Measurements from ENCODE around the gene PPP1R15B.

PPP1R15B gene

GRCh38 chr1:204417074-204417997 is 5.7 kb upstream of the PPP1R15B start:
- Histone ChIP-seq H3K27ac (ENCODE audit: low read length) (peak overlapping the region; percentile 85), H3K36me3 (ENCODE audit: control insufficient read depth in 1 of 2, insufficient read depth in 2 of 2, low read length in 2 of 2) (peaks cover 3 to 5% of the 10 kb centered on the region in 2 donors), H3K4me3 (ENCODE audit: low read depth in 1 of 2, low read length in 2 of 2) (peak overlapping the region in 1 of 2 donors; percentile 47), H3K27me3 (ENCODE audit: low read depth, low read length) (no peaks in the 10 kb centered on the region), H3K9me3 (ENCODE audit: control insufficient read depth in 1 of 2, low read length in 2 of 2) (no peaks in the 10 kb centered on the region), H3K4me1 (ENCODE audit: control insufficient read depth in 1 of 2, insufficient read depth in 2 of 2, low read length in 2 of 2) (peaks cover 5 to 12% of the 10 kb centered on the region in 2 donors)

- peak overlapping the region; percentile 85 for H3K27ac ChIP-seq (ENCODE audit: low read length)
- H3K9me3 ChIP-seq (ENCODE audit: control insufficient read depth in 1 of 2, low read length in 2 of 2): no peaks in the 10 kb centered on the region
- no peaks in the 10 kb centered on the region for H3K27me3 ChIP-seq (ENCODE audit: low read depth, low read length)
- peaks cover 5 to 12% of the 10 kb centered on the region in 2 donors for H3K4me1 ChIP-seq (ENCODE audit: control insufficient read depth in 1 of 2, insufficient read depth in 2 of 2, low read length in 2 of 2)
- H3K36me3 ChIP-seq (ENCODE audit: control insufficient read depth in 1 of 2, insufficient read depth in 2 of 2, low read length in 2 of 2): peaks cover 3 to 5% of the 10 kb centered on the region in 2 donors
- H3K4me3 ChIP-seq (ENCODE audit: low read depth in 1 of 2, low read length in 2 of 2): no peak overlapping the region
Measured at GRCh38 chr1:204416589-204417073, 5.0 kb upstream of the PPP1R15B start.

GRCh38 chr1:204415351-204415750 is 3.7 kb upstream of the PPP1R15B start:
- Histone ChIP-seq H3K27ac (ENCODE audit: low read length) (no peak overlapping the region), H3K27me3 (ENCODE audit: low read depth, low read length) (no peaks in the 10 kb centered on the region), H3K4me1 (ENCODE audit: control insufficient read depth in 1 of 2, insufficient read depth in 2 of 2, low read length in 2 of 2) (peaks cover 5 to 12% of the 10 kb centered on the region in 2 donors)

GRCh38 chr1:204414016-204414415 is 2.4 kb upstream of the PPP1R15B start:
- Histone ChIP-seq H3K27me3 (ENCODE audit: low read depth, low read length) (no peaks in the 10 kb centered on the region), H3K36me3 (ENCODE audit: control insufficient read depth in 1 of 2, insufficient read depth in 2 of 2, low read length in 2 of 2) (peaks cover 0 to 12% of the 10 kb centered on the region in 2 donors), H3K4me3 (ENCODE audit: low read depth in 1 of 2, low read length in 2 of 2) (no peak overlapping the region), H3K4me1 (ENCODE audit: control insufficient read depth in 1 of 2, insufficient read depth in 2 of 2, low read length in 2 of 2) (peaks cover 5 to 7% of the 10 kb centered on the region in 2 donors), H3K27ac (ENCODE audit: low read length) (no peak overlapping the region), H3K9me3 (ENCODE audit: control insufficient read depth in 1 of 2, low read length in 2 of 2) (no peaks in the 10 kb centered on the region)

More at GRCh38 chr1:204415351-204415750, 3.7 kb upstream of the PPP1R15B start:
- Histone ChIP-seq H3K9me3 (ENCODE audit: control insufficient read depth in 1 of 2, low read length in 2 of 2) (no peaks in the 10 kb centered on the region), H3K36me3 (ENCODE audit: control insufficient read depth in 1 of 2, insufficient read depth in 2 of 2, low read length in 2 of 2) (peaks cover 0 to 12% of the 10 kb centered on the region in 2 donors), H3K4me3 (ENCODE audit: low read depth in 1 of 2, low read length in 2 of 2) (no peak overlapping the region)

GRCh38 chr1:204413170-204413535 is 1.5 kb upstream of the PPP1R15B start:
- peaks cover 0 to 12% of the 10 kb centered on the region in 2 donors for H3K36me3 ChIP-seq (ENCODE audit: control insufficient read depth in 1 of 2, insufficient read depth in 2 of 2, low read length in 2 of 2)
- H3K4me3 ChIP-seq (ENCODE audit: low read depth in 1 of 2, low read length in 2 of 2): no peak overlapping the region
- H3K9me3 ChIP-seq (ENCODE audit: control insufficient read depth in 1 of 2, low read length in 2 of 2): no peaks in the 10 kb centered on the region
- H3K4me1 ChIP-seq (ENCODE audit: control insufficient read depth in 1 of 2, insufficient read depth in 2 of 2, low read length in 2 of 2): peaks cover 5 to 7% of the 10 kb centered on the region in 2 donors
- no peaks in the 10 kb centered on the region for H3K27me3 ChIP-seq (ENCODE audit: low read depth, low read length)
- peak overlapping the region; percentile 12 for H3K27ac ChIP-seq (ENCODE audit: low read length)

- no peaks in the 10 kb centered on the region for H3K27me3 ChIP-seq (ENCODE audit: low read depth, low read length)
- peaks cover 0 to 11% of the 10 kb centered on the region in 2 donors for H3K4me1 ChIP-seq (ENCODE audit: control insufficient read depth in 1 of 2, insufficient read depth in 2 of 2, low read length in 2 of 2)
Measured at GRCh38 chr1:204410688-204411450, 748 bp downstream of the PPP1R15B start.

GRCh38 chr1:204409836-204410687 is 1.6 kb downstream of the PPP1R15B start:
- Histone ChIP-seq H3K9me3 (ENCODE audit: control insufficient read depth in 1 of 2, low read length in 2 of 2) (no peaks in the 10 kb centered on the region), H3K27me3 (ENCODE audit: low read depth, low read length) (no peaks in the 10 kb centered on the region), H3K36me3 (ENCODE audit: control insufficient read depth in 1 of 2, insufficient read depth in 2 of 2, low read length in 2 of 2) (peaks cover 6 to 13% of the 10 kb centered on the region in 2 donors), H3K4me3 (ENCODE audit: low read depth in 1 of 2, low read length in 2 of 2) (peak overlapping the region; percentile 79 to 94), H3K4me1 (ENCODE audit: control insufficient read depth in 1 of 2, insufficient read depth in 2 of 2, low read length in 2 of 2) (peaks cover 0 to 19% of the 10 kb centered on the region in 2 donors), H3K27ac (ENCODE audit: low read length) (peak overlapping the region; percentile 99)

More at GRCh38 chr1:204410688-204411450, 748 bp downstream of the PPP1R15B start:
- Histone ChIP-seq H3K4me3 (ENCODE audit: low read depth in 1 of 2, low read length in 2 of 2) (peak overlapping the region; percentile 79 to 94), H3K9me3 (ENCODE audit: control insufficient read depth in 1 of 2, low read length in 2 of 2) (no peaks in the 10 kb centered on the region), H3K27ac (ENCODE audit: low read length) (peak overlapping the region; percentile 99), H3K36me3 (ENCODE audit: control insufficient read depth in 1 of 2, insufficient read depth in 2 of 2, low read length in 2 of 2) (peaks cover 1 to 9% of the 10 kb centered on the region in 2 donors)

GRCh38 chr1:204409123-204409522 is 2.5 kb downstream of the PPP1R15B start:
- peak overlapping the region; percentile 79 to 94 for H3K4me3 ChIP-seq (ENCODE audit: low read depth in 1 of 2, low read length in 2 of 2)
- H3K4me1 ChIP-seq (ENCODE audit: control insufficient read depth in 1 of 2, insufficient read depth in 2 of 2, low read length in 2 of 2): peaks cover 0 to 26% of the 10 kb centered on the region in 2 donors
- H3K9me3 ChIP-seq (ENCODE audit: control insufficient read depth in 1 of 2, low read length in 2 of 2): no peaks in the 10 kb centered on the region
- peak overlapping the region; percentile 99 for H3K27ac ChIP-seq (ENCODE audit: low read length)
- peaks cover 14 to 22% of the 10 kb centered on the region in 2 donors for H3K36me3 ChIP-seq (ENCODE audit: control insufficient read depth in 1 of 2, insufficient read depth in 2 of 2, low read length in 2 of 2)
- H3K27me3 ChIP-seq (ENCODE audit: low read depth, low read length): no peaks in the 10 kb centered on the region

GRCh38 chr1:204408602-204409001 is 3.0 kb downstream of the PPP1R15B start:
- peaks cover 18 to 27% of the 10 kb centered on the region in 2 donors for H3K36me3 ChIP-seq (ENCODE audit: control insufficient read depth in 1 of 2, insufficient read depth in 2 of 2, low read length in 2 of 2)
- no peaks in the 10 kb centered on the region for H3K27me3 ChIP-seq (ENCODE audit: low read depth, low read length)
- H3K4me1 ChIP-seq (ENCODE audit: control insufficient read depth in 1 of 2, insufficient read depth in 2 of 2, low read length in 2 of 2): peaks cover 0 to 26% of the 10 kb centered on the region in 2 donors
- H3K27ac ChIP-seq (ENCODE audit: low read length): peak overlapping the region; percentile 99
- H3K4me3 ChIP-seq (ENCODE audit: low read depth in 1 of 2, low read length in 2 of 2): peak overlapping the region; percentile 79 to 94
- H3K9me3 ChIP-seq (ENCODE audit: control insufficient read depth in 1 of 2, low read length in 2 of 2): no peaks in the 10 kb centered on the region

- Histone ChIP-seq H3K4me1 (ENCODE audit: control insufficient read depth in 1 of 2, insufficient read depth in 2 of 2, low read length in 2 of 2) (peaks cover 0 to 26% of the 10 kb centered on the region in 2 donors), H3K27ac (ENCODE audit: low read length) (peak overlapping the region; percentile 99), H3K4me3 (ENCODE audit: low read depth in 1 of 2, low read length in 2 of 2) (peak overlapping the region; percentile 79 to 94), H3K27me3 (ENCODE audit: low read depth, low read length) (no peaks in the 10 kb centered on the region), H3K36me3 (ENCODE audit: control insufficient read depth in 1 of 2, insufficient read depth in 2 of 2, low read length in 2 of 2) (peaks cover 20 to 29% of the 10 kb centered on the region in 2 donors), H3K9me3 (ENCODE audit: control insufficient read depth in 1 of 2, low read length in 2 of 2) (no peaks in the 10 kb centered on the region)
Measured at GRCh38 chr1:204408074-204408507, 3.5 kb downstream of the PPP1R15B start.

All from muscle layer of duodenum (tissue), 2 donors.